ENCODE measurements around the gene GFRA1.

DNA sequence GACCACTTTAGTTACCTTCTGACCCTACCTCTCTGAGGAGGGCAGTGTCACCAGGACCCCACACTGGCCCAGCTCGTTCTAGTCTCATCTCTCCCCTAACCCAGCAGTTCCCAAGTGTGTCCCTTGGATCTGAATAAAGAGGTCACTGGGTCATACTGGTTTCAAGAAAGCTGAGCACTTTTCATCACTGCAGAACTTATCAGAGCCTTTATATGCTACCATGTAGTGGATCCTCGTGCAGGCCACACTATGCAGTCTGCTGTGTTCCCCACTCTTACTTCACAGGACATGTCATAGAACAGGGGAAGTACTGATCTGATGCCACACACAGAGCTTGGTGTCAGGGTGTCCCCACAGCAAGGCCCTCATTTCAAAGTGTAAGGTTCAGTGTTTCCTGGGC, 113.8 kb downstream of the GFRA1 start:
- TF ChIP-seq, protein P1, sequence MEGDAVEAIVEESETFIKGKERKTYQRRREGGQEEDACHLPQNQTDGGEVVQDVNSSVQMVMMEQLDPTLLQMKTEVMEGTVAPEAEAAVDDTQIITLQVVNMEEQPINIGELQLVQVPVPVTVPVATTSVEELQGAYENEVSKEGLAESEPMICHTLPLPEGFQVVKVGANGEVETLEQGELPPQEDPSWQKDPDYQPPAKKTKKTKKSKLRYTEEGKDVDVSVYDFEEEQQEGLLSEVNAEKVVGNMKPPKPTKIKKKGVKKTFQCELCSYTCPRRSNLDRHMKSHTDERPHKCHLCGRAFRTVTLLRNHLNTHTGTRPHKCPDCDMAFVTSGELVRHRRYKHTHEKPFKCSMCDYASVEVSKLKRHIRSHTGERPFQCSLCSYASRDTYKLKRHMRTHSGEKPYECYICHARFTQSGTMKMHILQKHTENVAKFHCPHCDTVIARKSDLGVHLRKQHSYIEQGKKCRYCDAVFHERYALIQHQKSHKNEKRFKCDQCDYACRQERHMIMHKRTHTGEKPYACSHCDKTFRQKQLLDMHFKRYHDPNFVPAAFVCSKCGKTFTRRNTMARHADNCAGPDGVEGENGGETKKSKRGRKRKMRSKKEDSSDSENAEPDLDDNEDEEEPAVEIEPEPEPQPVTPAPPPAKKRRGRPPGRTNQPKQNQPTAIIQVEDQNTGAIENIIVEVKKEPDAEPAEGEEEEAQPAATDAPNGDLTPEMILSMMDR (IDR thresholded peaks at IDR 0.05) = no peak
- TF ChIP-seq POLR2A (IDR thresholded peaks at IDR 0.05) = no peak
